DMS114 treated with DMSO at 0.1 percent for 48 hours (cell line): ENCODE measurements around the gene STRA6.

ENCODE experiments used
- DNase-seq: peaks from one replicate; lab custom pipeline; 2025; ENCODE audit not compliant: unreplicated experiment; lab: John Stamatoyannopoulos, UW

STRA6 gene, protein sequence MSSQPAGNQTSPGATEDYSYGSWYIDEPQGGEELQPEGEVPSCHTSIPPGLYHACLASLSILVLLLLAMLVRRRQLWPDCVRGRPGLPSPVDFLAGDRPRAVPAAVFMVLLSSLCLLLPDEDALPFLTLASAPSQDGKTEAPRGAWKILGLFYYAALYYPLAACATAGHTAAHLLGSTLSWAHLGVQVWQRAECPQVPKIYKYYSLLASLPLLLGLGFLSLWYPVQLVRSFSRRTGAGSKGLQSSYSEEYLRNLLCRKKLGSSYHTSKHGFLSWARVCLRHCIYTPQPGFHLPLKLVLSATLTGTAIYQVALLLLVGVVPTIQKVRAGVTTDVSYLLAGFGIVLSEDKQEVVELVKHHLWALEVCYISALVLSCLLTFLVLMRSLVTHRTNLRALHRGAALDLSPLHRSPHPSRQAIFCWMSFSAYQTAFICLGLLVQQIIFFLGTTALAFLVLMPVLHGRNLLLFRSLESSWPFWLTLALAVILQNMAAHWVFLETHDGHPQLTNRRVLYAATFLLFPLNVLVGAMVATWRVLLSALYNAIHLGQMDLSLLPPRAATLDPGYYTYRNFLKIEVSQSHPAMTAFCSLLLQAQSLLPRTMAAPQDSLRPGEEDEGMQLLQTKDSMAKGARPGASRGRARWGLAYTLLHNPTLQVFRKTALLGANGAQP

DNA sequence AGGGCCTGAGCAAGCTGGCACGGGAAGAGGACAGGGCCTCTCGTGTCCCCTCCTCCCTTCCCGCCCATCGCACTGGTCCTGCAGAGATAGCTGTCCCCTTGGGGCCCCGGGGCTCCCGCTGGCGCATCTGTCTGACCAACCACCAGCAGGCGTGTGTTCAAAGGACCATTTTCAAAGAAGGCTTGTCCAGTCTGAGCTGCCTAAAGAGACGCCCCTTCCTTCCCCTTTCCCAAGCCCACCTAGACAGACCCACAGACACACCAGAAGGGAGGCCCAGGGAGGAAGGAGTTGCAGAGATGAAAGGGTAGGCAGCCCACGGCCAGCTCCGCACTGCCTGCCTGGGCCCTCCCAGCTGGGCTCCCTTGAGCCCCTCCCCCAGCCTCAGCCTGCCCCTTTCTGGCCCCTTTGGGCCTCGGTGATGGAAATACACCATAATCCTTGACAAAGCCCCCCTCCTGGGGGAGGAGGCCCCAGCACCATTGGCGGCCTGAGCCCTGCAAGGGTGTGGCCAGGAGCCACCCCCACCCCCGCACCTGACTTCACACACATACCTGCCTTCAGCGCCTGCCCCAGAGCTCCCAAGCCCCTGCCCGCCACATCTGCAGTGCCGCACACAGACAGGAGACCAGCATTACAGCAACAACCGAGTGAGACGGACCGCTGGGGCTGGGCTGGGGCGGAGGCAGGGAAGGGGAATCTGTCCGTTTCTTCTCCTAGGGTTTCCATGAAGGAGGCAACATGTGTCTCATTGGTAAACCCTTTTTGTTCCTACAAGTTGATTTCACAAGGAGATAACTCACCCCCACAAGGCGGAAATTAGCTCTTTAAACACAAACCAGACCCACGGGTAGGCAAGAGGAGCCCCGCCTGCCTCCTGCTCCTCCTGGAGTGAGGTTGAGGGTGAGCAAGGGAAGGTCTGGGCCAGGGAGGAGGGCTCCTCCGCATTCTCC lies at the start of gene STRA6:
TSS of gene STRA6 (minus strand) at position 336 of the 950 bp plus-strand sequence. CDS start 520 bp downstream, outside the sequence.
- DNase-seq = no peak

DNA sequence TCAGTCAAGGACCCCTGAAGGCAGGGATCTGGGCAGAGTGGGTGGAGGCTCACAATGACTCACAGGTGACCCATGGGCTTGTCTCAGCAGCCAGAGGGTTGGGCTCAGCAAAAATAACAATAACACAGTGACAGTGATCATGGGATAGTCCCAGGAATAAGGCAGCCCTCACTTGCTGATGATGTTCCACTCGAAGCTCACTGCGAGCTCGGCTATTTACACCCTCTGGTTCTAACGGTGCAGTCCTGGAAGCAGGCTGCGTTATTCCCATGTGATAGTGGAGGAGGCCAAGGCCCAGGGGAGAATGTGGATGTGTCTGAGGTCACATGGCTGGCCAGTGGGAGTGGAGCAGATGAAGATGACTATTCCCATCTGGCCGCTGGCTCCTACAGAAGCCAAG lies 49.7 kb upstream of the STRA6 start:
- DNase-seq = no peak

DNA sequence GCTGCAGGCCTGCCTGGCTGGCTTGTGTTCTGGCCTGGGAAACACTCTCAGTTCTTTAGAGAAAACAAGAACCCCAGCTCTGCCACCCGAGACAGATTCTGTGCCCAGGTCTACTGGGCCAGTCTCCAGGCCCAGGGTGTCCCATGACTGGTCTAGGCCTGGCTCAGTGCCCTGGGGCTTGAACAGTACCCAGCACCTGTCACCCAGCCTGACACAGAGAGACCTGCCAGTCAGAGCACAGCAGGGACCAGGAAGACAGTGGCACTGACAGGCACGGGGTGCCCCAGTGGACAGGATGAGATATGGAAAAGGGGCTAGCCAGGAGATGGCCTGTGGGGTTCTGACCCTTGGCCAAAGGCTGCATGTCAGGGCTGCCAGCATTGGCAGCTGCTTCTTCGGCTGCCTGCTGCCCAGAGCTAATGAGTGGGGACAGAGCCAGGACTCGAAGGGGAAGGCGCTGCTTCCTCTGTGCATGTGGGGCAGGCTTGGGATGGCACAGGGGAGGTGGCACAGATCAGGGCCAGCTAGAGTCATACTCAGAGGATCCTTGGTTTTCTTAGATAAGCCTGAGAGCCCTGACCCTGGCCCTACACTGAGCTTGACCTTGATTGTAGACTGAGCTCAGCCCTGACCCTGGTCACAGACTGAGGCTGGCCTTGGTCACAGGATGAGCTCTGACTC lies 48.7 kb upstream of the STRA6 start:
- DNase-seq = no peak

DNA sequence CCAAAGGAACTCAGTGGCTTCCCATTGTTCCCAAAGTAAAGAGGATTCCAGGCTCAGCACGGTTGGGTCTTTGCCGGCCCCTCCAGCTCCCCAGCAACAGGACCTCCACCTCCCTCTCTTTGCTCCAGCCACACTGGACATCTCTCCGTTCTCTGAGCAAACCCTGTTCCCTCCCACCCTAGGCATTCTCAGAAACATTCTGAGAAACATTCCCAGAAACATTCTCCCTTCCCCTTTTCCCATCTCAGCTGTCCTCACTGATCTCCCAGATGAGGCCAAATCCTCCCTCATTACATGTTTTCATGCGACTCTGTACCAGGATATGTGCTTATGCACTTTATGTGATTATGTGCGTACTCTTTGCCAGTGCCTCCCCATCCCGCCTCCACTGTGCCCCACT lies 47.7 kb upstream of the STRA6 start:
- no peak for DNase-seq

DNA sequence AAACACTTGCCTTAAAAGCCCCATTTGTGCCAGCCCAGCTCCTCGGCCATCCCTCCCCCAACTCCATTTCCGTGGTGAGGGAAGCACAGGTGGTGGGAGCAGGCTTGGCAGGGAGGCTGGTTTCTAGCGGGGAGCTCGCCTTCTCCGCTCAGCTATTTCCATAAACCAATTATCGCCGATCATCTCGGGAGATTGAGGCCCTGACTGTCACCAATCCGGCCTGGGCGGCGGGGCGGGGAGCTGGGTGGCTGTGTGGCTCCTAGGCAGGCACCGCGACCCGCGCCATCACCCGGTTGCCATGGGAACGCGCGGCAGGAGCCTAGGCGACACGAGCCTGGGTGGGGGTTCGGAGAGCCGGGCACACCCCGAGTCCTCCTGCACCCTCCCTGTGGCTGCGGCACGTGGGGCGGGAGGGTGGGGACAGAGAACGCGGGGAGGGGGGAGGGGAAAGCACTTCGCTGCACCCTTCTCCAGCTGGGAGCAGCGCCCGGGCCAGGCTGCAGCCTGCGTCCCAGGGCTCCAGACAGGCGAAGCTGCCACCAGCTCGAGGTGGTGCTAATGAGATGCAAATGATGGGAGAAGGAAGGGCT lies 42.9 kb upstream of the STRA6 start:
- DNase-seq = no peak

DNA sequence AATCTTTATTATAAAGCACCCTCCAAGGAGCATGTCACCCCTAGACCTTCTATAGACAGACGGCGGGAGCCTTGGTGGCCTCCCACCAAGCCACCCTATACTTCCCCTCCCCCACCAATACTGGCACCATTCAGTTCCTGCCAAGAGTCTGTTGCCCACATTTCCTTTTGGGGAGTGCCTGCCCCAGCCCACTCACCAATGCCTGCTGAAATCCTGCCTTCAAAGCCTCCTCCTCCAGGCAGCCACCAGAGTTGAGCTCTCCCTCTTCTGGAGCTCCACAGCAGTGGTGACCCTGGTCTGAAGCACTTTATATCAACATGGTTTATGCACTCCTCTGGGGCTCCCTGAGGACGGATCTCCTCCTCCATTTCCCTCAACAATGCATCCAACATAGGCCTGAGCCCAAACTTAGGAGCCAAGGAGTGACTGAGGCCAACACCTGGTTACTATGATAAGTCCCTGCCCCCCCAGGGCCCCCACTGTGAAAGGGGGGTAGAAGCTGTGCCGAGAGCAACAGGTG lies 42.3 kb upstream of the STRA6 start:
- no peak for DNase-seq

DNA sequence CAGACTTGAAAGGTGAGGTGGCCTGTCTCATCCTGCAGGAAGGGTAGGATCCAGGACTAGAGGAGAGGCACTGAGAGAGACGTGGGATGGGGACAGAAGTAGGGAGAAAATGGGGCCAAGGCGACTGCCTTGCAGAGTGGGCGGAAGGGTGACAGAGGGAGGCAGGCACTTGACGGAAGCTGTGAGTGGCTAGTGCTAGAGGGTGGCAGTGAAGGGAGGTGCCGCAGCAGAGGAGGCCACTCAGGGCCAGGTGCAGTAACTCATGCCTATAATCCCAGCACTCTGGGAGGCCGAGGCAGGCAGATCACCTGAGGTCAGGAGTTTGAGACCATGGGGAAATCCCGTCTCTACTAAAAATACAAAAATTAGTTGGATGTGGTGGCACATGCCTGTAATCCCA lies 40.8 kb upstream of the STRA6 start:
- no peak for DNase-seq

DNA sequence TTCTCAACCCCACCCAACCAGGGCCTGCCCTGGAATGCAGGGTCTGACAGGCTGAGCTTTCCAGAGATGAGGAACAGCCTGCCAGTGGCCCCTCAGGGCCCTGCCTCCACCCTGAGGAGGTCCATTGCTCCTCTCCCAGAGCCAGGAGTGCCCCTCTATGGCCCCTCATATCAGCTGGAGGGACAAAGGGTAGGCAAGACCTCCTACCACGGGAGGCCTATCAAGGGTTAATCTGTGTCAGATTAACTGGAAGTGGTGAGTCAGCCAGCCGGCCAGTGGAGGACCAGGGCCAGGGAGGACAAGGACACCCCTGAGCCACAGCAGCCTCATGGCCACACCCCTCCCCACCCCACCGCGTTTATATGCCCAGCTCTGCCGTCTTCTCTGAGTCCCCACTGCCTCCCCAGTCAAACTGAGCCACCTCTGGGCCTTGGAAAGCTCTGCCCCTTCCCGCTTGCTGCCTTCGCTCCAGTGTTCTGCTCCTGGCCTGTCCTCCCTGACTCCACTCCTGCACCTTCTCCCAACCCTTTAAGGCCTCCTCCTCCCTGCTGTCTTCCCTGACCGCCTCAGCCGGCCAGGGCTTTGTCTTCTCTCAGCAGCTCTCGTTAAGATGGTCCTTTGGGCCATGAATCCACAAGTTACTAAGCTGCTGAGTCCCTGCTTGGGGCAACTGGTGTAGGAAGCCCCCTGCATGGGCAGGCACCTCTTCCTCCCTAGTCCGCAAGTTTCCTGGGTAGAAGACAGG lies 40.0 kb upstream of the STRA6 start:
- DNase-seq = no peak

DNA sequence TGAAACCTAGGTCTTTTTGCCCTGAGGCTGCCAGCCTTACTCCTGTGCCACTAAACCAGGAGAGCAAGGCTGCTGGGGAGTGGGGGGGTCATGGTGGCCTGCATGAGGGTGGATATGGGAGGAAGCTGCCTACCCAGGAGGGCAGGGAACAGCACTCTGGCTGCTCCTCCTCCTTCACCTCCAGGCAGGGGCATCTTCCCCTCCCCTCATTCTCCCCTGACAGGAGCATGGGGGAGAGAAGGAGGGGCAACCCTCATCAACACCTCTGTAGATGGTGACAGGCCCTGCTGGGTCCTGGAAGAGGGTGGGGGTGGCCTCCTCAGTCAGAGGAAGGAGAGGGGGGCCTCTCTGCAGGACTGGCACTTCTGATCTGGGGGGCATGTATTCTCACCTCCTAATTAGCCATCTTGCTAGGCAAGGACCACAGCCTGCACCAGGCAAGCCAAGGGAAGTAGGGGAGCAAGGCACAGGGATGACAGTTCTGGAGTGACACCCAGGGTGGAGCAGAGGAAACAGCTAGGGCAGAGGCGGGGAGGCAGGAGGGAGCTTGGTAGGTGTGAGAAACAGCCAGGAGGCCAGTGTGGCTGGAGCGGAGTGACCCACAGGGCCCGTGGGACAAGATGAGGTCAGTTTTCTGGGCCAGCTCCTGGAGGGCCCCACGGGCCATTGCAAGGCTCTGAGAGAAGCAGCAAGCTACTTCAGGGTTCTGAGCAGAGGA lies 38.5 kb upstream of the STRA6 start:
- DNase-seq = no peak

DNA sequence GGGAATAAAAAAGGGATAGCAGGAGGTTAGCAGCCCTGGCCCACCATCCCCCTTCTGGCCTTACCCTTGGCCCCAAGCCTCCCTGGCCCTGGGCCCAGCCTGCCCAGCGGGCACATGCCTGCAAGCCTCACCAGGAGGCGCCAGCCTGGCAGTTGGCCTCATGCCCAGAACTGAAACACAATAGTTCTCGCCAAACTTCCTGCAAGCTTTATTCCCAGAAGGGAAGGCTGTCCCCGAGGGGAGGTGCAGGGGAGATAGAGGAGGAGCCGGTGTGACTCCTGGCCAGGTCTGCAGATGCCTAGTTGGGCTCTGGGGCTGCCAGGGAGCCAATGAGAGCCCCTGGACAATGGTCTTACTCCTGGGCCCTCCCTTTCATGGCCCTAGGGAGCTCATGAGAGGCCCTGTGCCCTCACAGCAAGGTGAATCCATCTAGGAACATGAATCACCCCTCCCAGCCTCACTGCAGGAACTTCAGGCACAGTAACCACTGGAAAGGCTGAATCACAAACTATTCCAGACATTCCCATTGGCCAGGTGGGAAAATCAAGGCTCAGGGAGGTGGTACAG lies 37.5 kb upstream of the STRA6 start:
- no peak for DNase-seq

DNA sequence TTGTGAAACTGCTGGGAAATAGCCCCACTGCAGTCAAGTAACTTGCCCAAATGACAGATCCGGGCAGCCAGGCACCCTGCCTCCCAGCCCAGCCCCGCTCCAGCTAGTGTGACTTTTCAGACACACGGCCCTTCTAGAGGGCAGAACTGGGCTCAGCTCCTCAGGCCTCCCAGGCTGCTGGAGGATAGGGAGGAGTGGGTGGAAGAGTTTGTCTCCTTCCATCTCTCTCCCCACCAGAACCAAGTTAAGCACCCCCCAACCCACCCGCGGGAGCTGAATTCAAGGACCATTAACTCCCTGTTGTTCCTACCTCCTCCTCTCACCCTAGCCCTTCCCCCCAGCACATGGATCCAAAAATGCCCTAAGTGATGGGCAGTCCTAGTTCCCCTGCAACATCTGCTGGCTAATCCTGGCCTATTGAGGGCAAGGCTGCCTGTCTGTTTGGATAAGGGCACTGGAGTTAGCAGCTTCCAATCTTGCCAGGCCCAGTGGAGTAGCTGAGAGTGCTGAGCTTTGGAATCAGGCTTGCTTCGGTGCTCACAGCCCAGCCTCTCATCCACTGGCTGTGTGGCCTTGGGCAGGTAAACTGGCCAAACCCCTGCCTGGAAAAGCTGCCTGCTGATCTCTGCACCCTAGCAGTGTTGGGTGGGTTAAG lies 36.6 kb upstream of the STRA6 start:
- DNase-seq = no peak

DNA sequence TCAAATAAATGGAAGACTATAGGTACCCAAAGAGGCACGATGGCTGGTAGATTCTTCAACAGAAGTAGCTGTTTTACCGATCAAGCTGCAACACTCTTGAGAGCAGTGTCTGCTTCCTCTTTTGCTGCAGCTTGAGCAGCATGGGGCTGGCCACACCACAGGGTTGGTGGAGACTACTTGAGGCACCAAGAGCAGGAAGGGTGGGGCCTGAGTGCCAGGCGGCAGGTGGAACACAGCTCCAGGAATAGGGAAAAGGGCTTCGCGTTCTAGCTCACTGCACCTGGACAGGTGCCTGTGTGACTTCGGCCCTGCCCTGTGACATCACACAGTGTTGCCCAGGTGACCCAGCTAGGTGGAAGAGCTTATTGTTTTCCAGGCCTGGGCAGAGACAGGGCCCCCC lies 33.4 kb upstream of the STRA6 start, which contains the start of gene CCDC33:
TSS of gene CCDC33 (plus strand) at position 365 of the 400 bp plus-strand sequence. CDS start 394 bp downstream, outside the sequence.
- DNase-seq = no peak

DNA sequence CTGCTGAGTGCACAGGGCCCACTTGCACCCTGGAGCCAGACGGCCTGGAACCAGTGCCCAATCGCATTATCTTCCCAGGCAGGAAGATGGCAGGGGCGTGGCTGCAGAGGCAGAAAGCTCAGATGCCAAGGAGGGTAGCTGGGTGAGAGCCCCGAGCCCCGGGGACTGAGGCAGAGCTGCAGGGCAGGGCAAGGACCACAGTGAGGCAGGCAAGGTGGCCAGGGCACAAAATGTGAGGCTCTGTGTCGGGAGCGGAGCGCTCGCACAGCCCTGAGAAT lies 31.9 kb upstream of the STRA6 start:
- no peak for DNase-seq

DNA sequence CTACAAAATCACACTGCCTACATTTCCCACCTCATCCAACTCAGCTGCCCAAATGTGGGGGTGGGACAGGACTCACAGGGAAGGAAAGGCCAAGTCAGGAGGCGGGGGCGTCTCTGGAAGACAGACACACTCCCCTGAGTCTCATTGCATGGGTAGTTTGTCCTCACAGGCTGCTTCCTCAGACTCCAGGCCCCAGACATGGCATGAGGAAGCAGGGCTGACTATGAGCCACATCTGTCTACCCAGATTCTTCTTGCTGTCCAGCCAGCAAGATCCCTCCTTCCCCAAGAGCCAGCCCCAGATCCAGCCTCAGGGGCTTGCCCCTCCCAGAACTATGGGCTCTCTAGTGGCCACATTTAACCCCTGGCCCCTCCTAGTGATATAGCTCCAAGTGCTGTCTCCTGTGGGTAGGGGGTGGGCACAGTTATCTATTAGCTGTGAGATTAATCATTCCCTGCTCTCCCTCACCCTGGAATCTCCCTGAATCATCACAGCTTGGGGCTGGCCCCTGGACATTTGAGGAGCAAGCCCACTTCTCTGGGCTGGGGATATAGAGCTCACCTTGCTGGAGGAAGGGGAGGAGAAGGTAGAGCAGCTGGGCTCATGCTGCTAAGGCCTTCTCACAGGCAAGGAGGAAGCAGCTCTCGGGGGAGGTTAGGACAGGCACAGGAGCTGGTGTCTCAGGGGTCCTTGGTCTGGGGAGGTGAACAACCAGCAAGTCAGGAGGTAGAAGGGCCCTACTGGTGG lies 31.4 kb upstream of the STRA6 start:
- no peak for DNase-seq

DNA sequence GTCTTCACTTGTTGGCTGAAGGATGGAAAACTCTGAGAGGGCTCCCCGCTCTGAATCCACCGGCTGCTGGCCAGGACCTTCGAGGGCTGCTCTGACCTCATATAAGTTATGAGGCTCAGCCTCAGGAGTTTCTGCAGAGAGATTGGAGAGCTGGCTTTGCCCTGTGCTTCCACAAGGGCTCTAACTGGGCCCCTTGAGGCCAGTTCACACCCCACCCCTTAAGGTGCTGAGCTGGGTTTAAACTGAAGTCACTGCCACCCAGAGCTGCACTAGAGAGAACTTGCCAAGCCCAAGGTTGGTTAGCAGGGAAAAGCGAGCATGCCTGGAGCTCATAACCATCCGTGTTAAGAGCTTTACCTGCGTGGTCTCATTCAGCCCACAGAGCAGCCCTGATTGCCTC lies 30.8 kb upstream of the STRA6 start:
- no peak for DNase-seq

DNA sequence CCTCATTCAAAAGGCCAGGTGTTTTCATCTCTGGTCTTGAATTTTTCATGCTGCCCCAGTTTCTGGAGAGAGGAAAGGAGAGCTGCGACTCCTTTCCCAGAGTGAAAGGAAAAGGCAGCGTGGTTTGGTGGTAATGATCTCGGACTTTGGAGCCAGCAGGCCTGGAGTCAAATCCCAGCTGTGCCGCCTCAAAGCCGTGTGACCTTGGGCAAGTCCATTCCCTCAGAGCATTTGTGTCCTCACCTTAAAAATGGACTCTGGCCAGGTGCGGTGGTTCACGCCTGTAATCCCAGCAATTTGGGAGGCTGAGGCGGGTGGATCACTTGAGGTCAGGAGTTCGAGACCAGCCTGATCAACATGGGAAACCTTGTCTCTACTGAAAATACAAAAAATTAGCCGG lies 28.9 kb upstream of the STRA6 start:
- no peak for DNase-seq

DNA sequence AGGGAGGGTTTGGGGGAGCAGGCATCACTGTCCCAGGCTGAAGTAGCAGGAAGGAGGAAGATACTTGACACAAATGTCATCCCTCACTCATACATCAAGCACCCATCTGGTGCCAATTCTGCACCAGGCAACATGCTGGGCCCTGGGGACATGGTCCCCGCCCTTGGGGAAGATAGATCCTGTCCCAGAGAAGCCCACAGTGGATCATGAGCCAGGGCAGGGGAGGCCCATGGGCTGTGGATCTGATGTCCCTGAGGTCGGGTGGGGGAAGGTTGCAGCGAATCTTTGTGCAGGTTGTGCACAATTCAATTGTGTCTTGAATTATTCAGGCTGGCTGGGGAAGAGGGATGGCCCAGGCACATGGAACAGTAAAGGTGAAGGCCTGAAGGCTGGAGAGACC lies 27.1 kb upstream of the STRA6 start:
- DNase-seq = no peak

DNA sequence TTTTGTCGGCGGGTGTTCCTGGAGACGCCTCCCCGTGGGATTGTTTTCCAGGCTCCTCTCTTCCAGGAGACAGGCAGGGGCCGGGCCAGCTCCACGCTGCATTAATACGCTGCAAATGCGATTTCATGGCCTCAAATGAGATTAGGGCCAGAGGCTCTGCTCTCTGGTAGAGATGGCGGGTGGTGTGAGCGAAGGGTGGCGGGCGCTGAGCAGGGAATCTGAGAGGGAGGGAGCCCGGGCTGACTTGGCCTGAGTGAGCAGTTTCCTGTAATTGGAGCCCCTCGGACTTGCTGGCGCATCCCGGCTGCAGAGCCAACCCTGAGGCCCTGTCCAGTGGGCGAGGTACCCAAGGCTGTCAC lies 26.1 kb upstream of the STRA6 start:
- DNase-seq = no peak
